ENCODE results near the gene TNFRSF13B. TPM values are rescaled to one million over a fixed set of nuclear protein-coding genes. Genes with fewer than 3 reads are reported as not detected.
"Not testable (repeated sequence)": the region's sequence is repeated elsewhere in the genome, so short reads cannot be mapped to it uniquely, and the experiment has no call there.

TNFRSF13B gene
- total RNA-seq, 2 donors from 2014 or later: 2.3 TPM; not detected in 1

GRCh38 chr17:16999931-17000625 lies 28.2 kb upstream of the TNFRSF13B start:
- no peak overlapping the region for H3K27ac Mint-ChIP-seq
- H3K4me3 Mint-ChIP-seq: no peak overlapping the region
- no peak for ATAC-seq
- no peak for DNase-seq (ENCODE audit: low spot score)
- no peaks in the 10 kb centered on the region for H3K4me1 Mint-ChIP-seq (ENCODE audit: low read depth in 2 of 2)
- peaks cover 0 to 2% of the 10 kb centered on the region in 2 donors for H3K27me3 Mint-ChIP-seq
- no peaks in the 10 kb centered on the region for H3K36me3 Mint-ChIP-seq
- no peaks in the 10 kb centered on the region for H3K9me3 Mint-ChIP-seq

DNA sequence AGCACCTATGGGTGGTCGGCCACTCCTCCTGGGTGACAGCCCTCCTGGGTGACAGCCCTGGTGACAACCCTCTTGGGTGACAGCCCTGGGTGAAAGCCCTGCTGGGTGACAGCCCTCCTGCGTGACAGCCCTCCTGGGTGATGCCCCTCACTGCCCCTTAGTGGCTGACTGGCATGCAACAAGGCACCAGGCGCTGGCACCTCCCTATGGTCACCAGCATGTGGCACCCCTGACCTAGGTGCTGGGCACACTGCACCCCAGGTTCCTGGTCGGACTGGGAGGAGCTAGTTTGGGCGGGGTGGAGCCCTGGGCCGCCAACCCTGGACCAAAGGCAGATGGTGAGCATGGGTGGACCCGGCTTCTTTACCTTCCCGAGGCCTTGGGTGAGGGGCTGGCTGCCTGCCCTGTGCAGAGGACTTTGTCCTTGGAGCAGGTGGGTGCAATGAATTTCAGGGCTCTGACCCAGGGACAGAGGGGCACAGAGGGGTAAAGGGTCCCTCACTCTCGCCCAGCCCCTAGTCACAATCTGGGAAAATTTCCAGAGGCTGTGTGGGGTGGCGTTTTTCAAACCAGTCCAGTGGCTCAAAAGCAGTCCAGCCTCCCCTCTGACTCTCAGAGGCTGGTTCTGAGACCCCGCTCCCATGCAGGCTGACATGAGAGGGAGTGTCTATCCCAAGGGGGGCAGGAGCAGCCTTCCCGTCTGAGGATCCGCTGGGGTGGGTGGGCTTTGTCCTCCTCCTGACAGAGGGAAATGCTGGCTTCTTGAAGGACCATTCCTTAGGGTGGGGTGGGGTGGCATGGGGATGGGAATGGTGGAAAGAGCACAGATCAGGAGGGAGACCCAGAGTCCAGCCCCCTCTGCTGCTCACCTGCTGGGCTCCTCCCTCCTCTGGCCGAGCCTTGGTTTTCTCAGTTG lies 25.9 kb upstream of the TNFRSF13B start:
- Mint-ChIP-seq H3K9me3 (no peaks in the 10 kb centered on the region), H3K4me1 (ENCODE audit: low read depth in 2 of 2) (no peaks in the 10 kb centered on the region), H3K36me3 (no peaks in the 10 kb centered on the region), H3K27ac (no peak overlapping the region), H3K4me3 (no peak overlapping the region), H3K27me3 (peaks cover 0 to 2% of the 10 kb centered on the region in 2 donors)
- no peak for DNase-seq (ENCODE audit: low spot score)
- ATAC-seq: peak in 1 of 2 donors; percentile 88

DNA sequence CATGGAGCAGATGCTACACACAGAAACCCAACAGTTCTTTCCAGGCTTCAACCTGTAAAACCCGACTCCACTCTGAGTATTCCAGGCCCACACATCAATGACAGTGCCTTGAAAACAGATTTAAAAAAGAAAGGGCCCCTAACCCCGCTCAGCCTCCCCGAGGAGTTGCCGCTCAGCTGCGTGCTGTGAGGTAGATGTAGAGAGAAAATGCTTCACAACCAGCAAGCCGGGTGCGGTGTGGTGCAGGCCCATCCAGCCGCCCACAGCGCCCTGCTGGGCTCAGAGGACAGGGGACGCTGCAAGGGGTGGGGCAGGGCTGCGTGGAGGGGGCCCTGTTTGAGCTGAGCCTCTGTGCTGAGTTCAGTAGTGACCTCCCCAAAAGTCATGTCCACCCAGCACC lies 24.8 kb upstream of the TNFRSF13B start:
- ATAC-seq; H3K4me1 Mint-ChIP-seq (ENCODE audit: low read depth in 2 of 2); H3K27me3 Mint-ChIP-seq; H3K27ac Mint-ChIP-seq; H3K9me3 Mint-ChIP-seq; H3K36me3 Mint-ChIP-seq; H3K4me3 Mint-ChIP-seq; DNase-seq (ENCODE audit: low spot score): not testable (repeated sequence)

- peaks cover 4 to 10% of the 10 kb centered on the region in 2 donors for H3K4me1 Mint-ChIP-seq (ENCODE audit: low read depth in 2 of 2)
- no peak overlapping the region for H3K27ac Mint-ChIP-seq
- H3K36me3 Mint-ChIP-seq: no peaks in the 10 kb centered on the region
- H3K27me3 Mint-ChIP-seq: peaks cover 0 to 2% of the 10 kb centered on the region in 2 donors
- H3K4me3 Mint-ChIP-seq: no peak overlapping the region
- no peaks in the 10 kb centered on the region for H3K9me3 Mint-ChIP-seq
- ATAC-seq (no peak), DNase-seq (ENCODE audit: low spot score) (no peak)
Measured at GRCh38 chr17:16995930-16996329, 24.0 kb upstream of the TNFRSF13B start.

DNA sequence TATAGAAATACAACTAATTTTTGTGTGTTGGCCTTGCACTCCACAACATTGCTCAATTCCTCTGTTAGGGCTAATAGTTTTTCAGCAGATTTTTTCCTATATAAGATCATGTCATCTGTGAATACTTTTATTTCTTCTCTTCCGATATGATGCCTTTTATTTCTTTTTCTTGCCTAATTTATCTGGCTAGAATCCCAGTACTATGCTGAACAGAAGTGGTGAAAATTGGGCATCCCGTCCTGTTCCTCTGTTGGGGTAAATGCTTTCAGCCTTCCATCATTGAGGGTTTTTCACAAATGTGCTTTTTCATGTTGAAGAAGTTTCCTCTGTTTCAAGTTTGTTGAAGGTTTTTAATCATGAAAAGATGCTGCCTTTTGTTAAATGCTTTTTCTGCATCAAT lies 22.7 kb upstream of the TNFRSF13B start:
- H3K4me1 Mint-ChIP-seq (ENCODE audit: low read depth in 2 of 2): peaks cover 12 to 23% of the 10 kb centered on the region in 2 donors
- H3K4me3 Mint-ChIP-seq: no peak overlapping the region
- DNase-seq (ENCODE audit: low spot score): no peak
- no peak overlapping the region for H3K27ac Mint-ChIP-seq
- no peaks in the 10 kb centered on the region for H3K9me3 Mint-ChIP-seq
- no peaks in the 10 kb centered on the region for H3K36me3 Mint-ChIP-seq
- ATAC-seq: no peak
- H3K27me3 Mint-ChIP-seq: no peaks in the 10 kb centered on the region

GRCh38 chr17:16991349-16992009 lies 19.6 kb upstream of the TNFRSF13B start:
- H3K27ac Mint-ChIP-seq: no peak overlapping the region
- DNase-seq (ENCODE audit: low spot score) (peak; percentile 82), ATAC-seq (peak; percentile 40 to 50)
- peak overlapping the region; percentile 15 for H3K4me3 Mint-ChIP-seq
- H3K4me1 Mint-ChIP-seq (ENCODE audit: low read depth in 2 of 2): peaks cover 31 to 42% of the 10 kb centered on the region in 2 donors
- H3K36me3 Mint-ChIP-seq: no peaks in the 10 kb centered on the region
- no peaks in the 10 kb centered on the region for H3K9me3 Mint-ChIP-seq
- no peaks in the 10 kb centered on the region for H3K27me3 Mint-ChIP-seq

DNA sequence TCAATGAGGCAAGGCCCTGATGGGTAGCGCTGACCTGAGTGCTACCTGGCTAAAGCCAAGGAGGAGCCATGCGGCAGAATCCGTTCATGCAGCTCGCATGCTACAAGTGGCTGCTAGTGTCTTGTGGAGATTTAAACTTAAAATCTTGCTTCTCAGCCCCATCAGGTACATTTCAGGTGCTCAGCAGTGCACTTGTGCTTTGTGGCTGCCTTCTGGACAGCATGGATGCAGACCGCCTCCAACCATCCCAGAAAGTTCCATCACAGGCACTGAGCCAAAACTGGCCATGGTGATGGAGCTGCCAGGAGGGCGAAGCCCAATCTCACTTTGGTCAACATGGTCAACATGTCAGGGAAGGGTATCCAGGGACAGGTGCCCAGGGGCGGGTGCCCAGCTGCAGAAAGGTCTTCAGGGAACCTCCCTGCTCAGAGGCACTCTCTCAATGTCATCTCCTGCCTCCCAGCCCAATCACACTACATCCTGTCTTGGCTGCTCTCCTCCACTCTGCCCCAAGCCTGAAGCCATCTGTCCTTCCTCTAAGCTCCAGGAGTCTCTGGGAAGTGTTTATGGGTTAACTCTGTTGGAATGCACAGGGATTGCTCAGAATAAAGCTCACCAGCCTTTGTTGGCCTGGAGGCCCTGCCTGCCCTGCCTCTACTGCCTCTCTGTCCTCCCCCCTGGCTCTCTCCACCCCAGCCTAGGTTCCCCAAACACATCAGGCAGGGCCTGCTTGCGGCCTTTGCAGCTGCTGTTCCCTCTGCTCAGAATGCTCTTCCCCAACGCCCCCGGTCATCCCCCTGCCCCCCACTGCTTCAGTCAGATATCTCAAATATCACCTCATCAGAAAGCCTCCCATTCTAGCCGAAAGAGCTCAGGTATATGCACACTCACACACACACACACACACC lies 18.3 kb upstream of the TNFRSF13B start:
- Mint-ChIP-seq H3K4me3 (peak overlapping the region; percentile 80), H3K9me3 (no peaks in the 10 kb centered on the region), H3K27me3 (no peaks in the 10 kb centered on the region), H3K27ac (peak overlapping the region; percentile 78 to 83), H3K4me1 (ENCODE audit: low read depth in 2 of 2) (peaks cover 33 to 45% of the 10 kb centered on the region in 2 donors), H3K36me3 (no peaks in the 10 kb centered on the region)
- DNase-seq (ENCODE audit: low spot score) (no peak), ATAC-seq (no peak)

GRCh38 chr17:16989230-16989952 lies 17.5 kb upstream of the TNFRSF13B start:
- Mint-ChIP-seq H3K36me3 (no peaks in the 10 kb centered on the region), H3K4me3 (peak overlapping the region; percentile 80), H3K9me3 (no peaks in the 10 kb centered on the region), H3K27ac (peak overlapping the region; percentile 78 to 83), H3K27me3 (no peaks in the 10 kb centered on the region), H3K4me1 (ENCODE audit: low read depth in 2 of 2) (peaks cover 33 to 45% of the 10 kb centered on the region in 2 donors)
- DNase-seq (ENCODE audit: low spot score) (no peak), ATAC-seq (peak; percentile 4 to 36)

DNA sequence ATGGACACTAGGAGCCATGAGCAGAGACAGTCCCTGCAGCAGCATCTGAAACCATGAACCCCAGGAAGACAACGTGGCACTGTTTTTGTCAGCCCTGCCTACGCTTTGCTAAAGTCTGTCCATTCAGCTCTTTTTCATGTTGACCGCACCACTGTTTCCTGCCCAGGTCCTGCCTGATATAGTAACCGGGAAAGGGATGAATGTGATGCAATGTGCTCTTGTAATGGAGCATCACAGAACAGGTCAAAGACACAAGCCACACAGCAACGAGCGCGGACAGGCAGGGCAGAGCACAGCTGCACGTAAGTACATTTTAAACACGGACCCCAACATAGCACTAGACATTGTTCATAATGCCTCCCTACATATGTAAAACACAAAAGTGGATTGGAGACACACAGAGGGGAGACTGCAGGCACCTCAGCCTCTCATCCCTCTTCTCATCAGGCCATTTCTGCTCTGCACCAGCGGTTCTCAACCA lies 16.9 kb upstream of the TNFRSF13B start:
- DNase-seq (ENCODE audit: low spot score): no peak

DNA sequence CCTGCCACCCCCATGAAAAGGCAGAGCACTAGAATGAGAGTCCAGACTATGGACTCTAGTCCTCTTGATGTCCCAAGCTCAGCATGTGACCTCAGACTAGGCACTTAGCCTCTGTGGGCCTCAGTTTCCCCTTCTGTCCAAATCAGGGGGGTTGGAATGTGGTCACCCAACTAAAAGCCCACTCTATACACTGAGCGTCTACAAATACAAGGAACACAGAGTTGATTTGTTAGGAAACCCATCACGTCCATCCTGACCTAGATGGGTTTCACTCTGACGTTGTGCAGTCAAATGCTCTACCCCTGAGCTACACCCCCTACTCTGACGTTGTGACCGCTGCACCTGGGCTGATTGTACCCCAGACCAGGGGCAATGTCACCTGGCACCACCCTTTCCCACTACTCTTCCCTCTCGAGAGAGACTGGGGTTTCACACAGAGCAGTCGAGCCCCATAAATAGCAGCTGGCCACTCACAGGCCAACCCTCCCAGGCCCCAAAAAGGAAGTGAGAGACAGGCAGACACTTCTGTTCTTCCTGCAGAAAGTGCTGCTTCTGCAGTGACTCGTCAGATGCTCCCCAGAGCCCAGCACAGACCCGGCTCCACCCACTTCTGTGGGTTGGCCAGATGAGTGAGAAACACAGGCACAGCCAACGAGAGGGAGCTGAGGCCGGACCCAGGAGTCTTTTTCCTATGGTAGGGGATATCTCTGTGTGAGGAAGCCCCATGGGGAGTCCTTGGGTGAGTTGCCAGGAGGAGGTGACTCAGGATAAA lies 16.1 kb upstream of the TNFRSF13B start:
- ATAC-seq: peak; percentile 92 to 93
- peak; percentile 85 for DNase-seq (ENCODE audit: low spot score)
- no peaks in the 10 kb centered on the region for H3K36me3 Mint-ChIP-seq

More for the DNA sequence above, 16.9 kb upstream of the TNFRSF13B start:
- Mint-ChIP-seq H3K27me3 (no peaks in the 10 kb centered on the region), H3K27ac (peak overlapping the region; percentile 78 to 83), H3K36me3 (no peaks in the 10 kb centered on the region), H3K4me3 (peak overlapping the region; percentile 80), H3K4me1 (ENCODE audit: low read depth in 2 of 2) (peaks cover 33 to 46% of the 10 kb centered on the region in 2 donors), H3K9me3 (no peaks in the 10 kb centered on the region)
- peak; percentile 58 to 61 for ATAC-seq

DNA sequence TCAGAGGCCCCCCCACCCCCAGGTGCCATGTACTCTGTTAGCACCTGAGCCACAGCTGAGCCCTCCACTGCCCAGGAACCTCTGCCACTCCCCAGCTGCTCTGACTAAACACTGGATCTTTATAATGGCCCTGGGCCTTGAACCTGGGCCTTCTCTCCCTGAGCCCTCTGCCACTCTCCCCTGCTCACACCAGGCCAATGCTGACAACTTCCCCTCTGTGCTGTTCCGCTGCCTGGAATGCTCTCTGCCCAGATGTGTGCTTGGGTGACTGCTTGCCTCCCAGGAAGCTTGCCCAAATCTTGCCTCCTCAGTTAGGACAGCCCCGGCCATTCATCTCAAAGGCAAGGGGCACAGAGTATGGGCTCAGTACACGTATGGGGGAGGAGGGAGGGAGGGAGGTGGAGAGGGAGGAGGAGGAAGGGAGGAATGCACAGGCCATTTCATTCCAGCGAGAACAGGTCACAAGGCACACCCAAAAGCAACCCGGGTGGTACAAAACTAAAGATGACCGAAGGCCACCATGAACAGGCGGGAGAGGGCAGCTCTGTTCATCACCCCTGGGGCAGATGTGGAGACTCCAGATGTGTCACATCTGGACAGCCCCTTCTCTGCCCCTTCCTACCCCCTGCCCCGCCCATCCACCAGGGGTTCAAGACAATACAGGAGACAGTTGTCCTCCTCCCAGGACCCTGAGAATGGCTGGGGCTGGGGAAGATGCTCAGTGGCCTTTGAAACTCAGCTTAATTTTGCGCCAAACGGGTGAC lies 15.3 kb upstream of the TNFRSF13B start:
- Mint-ChIP-seq H3K4me1 (ENCODE audit: low read depth in 2 of 2) (peaks cover 33 to 51% of the 10 kb centered on the region in 2 donors), H3K27ac (peak overlapping the region; percentile 78 to 83), H3K9me3 (no peaks in the 10 kb centered on the region), H3K4me3 (no peak overlapping the region), H3K27me3 (no peaks in the 10 kb centered on the region), H3K36me3 (no peaks in the 10 kb centered on the region)
- no peak for DNase-seq (ENCODE audit: low spot score)
- ATAC-seq: no peak

More for the DNA sequence above, 16.1 kb upstream of the TNFRSF13B start:
- peak overlapping the region; percentile 80 for H3K4me3 Mint-ChIP-seq
- peak overlapping the region; percentile 78 to 83 for H3K27ac Mint-ChIP-seq
- H3K4me1 Mint-ChIP-seq (ENCODE audit: low read depth in 2 of 2): peaks cover 33 to 51% of the 10 kb centered on the region in 2 donors
- no peaks in the 10 kb centered on the region for H3K9me3 Mint-ChIP-seq
- H3K27me3 Mint-ChIP-seq: no peaks in the 10 kb centered on the region
